HL-60 (cell line): Measurements from ENCODE around the gene BLVRA.

Source experiments
- DNase-seq, 2 experiments: peaks; one replicate each; pipeline ENCODE4 v3.0.0-alpha.2; 2010 to 2020; ENCODE audit warnings: low read depth in 1 of 2, low spot score in 1 of 2
- H3K27ac ChIP-seq: fragments of 250-450 bp; sonication (Bioruptor Pico); replicated peaks from 2 replicates; pipeline ENCODE4 v1.5.1; 2020; ENCODE audit warnings: mild to moderate bottlenecking, moderate library complexity
- H3K27me3 ChIP-seq: fragments of 250-450 bp; sonication (Bioruptor Pico); 2 replicates; pipeline ENCODE4 v1.5.1; 2021; ENCODE audit warnings: mild to moderate bottlenecking, moderate library complexity; ENCODE audit not compliant: insufficient read depth, poor library complexity, severe bottlenecking
- H3K4me3 ChIP-seq: replicated peaks from 2 replicates; pipeline ENCODE4 v1.5.1; 2011; ENCODE audit warnings: mild to moderate bottlenecking, control low read depth, low read length; ENCODE audit not compliant: insufficient read depth
- GABPA ChIP-seq: IDR thresholded peaks from 2 replicates; pipeline ENCODE4 v1.6.1; 2012; ENCODE audit warnings: low read depth
- POLR2AphosphoS5 ChIP-seq: IDR thresholded peaks from 2 replicates; pipeline ENCODE4 v1.6.1; 2012; ENCODE audit warnings: low read depth
- SPI1 ChIP-seq: IDR thresholded peaks from 2 replicates; pipeline ENCODE4 v1.6.1; 2012; ENCODE audit warnings: low read depth, mild to moderate bottlenecking, borderline replicate concordance
- TF ChIP-seq, protein P1 (sequence below): IDR thresholded peaks from one replicate; pipeline ENCODE4 v1.5.1; 2011; ENCODE audit warnings: low read length, control low read depth, inconsistent platforms; ENCODE audit not compliant: insufficient read depth
- TF ChIP-seq, protein P2 (sequence below): IDR thresholded peaks from 2 replicates; pipeline ENCODE4 v1.6.1; 2012; ENCODE audit warnings: low read depth; ENCODE audit not compliant: insufficient replicate concordance

Gene BLVRA

DNA sequence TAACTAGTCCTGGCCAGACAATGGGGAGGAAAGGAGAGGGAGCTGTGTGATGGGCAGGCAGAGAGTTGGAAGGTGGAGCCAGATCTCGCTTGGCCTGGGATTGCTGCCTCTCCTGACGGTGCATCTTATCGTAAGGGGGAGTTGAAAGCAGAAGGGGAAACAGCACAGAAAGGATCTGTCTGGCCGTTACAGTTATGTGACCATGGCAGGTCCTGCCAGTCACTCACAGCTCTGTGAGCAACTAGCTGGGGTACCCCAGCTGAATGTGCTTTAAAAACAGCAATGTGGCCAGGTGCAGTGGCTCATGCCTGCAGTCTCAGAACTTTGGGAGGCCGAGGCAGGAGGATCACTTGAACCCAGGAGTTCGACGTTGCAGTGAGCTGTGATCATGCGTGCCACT lies 8.1 kb downstream of the BLVRA start:
- no peak for TF ChIP-seq SPI1
- TF ChIP-seq POLR2AphosphoS5 = no peak
- TF ChIP-seq GABPA = no peak
- TF ChIP-seq, protein P1, sequence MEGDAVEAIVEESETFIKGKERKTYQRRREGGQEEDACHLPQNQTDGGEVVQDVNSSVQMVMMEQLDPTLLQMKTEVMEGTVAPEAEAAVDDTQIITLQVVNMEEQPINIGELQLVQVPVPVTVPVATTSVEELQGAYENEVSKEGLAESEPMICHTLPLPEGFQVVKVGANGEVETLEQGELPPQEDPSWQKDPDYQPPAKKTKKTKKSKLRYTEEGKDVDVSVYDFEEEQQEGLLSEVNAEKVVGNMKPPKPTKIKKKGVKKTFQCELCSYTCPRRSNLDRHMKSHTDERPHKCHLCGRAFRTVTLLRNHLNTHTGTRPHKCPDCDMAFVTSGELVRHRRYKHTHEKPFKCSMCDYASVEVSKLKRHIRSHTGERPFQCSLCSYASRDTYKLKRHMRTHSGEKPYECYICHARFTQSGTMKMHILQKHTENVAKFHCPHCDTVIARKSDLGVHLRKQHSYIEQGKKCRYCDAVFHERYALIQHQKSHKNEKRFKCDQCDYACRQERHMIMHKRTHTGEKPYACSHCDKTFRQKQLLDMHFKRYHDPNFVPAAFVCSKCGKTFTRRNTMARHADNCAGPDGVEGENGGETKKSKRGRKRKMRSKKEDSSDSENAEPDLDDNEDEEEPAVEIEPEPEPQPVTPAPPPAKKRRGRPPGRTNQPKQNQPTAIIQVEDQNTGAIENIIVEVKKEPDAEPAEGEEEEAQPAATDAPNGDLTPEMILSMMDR = no peak
- TF ChIP-seq, protein P2, sequence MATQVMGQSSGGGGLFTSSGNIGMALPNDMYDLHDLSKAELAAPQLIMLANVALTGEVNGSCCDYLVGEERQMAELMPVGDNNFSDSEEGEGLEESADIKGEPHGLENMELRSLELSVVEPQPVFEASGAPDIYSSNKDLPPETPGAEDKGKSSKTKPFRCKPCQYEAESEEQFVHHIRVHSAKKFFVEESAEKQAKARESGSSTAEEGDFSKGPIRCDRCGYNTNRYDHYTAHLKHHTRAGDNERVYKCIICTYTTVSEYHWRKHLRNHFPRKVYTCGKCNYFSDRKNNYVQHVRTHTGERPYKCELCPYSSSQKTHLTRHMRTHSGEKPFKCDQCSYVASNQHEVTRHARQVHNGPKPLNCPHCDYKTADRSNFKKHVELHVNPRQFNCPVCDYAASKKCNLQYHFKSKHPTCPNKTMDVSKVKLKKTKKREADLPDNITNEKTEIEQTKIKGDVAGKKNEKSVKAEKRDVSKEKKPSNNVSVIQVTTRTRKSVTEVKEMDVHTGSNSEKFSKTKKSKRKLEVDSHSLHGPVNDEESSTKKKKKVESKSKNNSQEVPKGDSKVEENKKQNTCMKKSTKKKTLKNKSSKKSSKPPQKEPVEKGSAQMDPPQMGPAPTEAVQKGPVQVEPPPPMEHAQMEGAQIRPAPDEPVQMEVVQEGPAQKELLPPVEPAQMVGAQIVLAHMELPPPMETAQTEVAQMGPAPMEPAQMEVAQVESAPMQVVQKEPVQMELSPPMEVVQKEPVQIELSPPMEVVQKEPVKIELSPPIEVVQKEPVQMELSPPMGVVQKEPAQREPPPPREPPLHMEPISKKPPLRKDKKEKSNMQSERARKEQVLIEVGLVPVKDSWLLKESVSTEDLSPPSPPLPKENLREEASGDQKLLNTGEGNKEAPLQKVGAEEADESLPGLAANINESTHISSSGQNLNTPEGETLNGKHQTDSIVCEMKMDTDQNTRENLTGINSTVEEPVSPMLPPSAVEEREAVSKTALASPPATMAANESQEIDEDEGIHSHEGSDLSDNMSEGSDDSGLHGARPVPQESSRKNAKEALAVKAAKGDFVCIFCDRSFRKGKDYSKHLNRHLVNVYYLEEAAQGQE = no peak
- DNase-seq = no peak

DNA sequence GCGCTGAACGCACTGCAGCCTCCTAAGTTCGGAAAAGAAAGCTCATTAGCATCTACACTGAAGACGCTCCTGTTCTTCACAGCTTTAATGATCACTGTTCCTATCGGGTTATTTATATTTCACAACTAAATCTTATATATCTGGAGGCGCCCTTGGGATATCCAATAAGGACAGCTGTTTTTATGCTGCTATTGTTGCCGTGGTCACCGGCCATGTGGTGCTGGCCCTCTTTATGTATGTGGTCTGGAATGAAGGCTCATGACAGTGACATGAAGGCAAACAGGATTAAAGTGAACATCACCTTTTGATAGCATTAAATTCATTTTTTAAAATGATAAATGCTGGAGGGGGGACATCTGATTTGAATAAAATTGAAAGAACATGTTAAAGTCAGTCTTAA lies 8.8 kb downstream of the BLVRA start:
- no peak for DNase-seq
- H3K27ac ChIP-seq = no peak overlapping the region
- H3K27me3 ChIP-seq = no peaks in the 10 kb centered on the region
- no peak for TF ChIP-seq POLR2AphosphoS5
- TF ChIP-seq GABPA = no peak
- TF ChIP-seq, protein P1 = no peak
- TF ChIP-seq SPI1 = no peak
- TF ChIP-seq, protein P2 = no peak
- H3K4me3 ChIP-seq = no peak overlapping the region

More for the DNA sequence above, 8.1 kb downstream of the BLVRA start:
- H3K27me3 ChIP-seq = no peaks in the 10 kb centered on the region
- H3K4me3 ChIP-seq = no peak overlapping the region
- no peak overlapping the region for H3K27ac ChIP-seq

DNA sequence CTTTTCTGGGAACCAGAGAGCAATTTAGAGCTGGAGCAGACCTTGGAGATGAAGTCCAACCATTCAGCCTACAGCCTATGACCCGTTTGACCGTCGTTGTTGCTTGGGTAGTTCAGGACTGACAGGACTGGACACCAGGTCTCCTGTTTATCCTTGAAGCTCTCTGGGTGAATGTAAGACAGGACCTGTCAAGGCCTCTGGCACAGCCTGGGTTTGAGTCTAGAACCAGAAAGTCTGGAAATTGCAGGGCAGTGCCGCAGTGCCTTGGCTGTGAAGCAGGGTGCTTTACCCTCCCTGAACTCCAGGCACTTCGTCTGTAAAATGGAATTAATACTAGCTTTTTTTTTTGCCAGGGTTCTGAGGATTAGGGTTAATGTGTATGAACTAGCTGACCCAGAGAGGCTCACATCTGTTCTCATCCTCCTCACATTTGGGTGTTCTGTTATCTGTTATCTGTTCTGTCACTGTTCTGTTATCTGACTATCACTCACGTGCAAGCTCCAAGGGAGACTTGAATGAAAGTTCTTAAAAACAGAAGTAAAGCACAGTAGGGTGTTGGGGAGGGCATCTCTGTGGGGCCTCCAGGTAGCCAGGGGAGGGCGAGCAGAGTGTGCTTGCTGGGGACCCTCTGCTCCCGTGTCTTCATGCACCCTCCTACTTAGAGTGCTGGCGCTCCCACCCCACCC lies 9.9 kb downstream of the BLVRA start:
- Histone ChIP-seq H3K27ac (no peak overlapping the region), H3K27me3 (no peaks in the 10 kb centered on the region), H3K4me3 (no peak overlapping the region)
- TF ChIP-seq SPI1 = no peak
- TF ChIP-seq GABPA = no peak
- TF ChIP-seq, protein P2 = no peak
- no peak for DNase-seq
